ENCODE results near the gene CAST. TPM values are rescaled to one million over a fixed set of nuclear protein-coding genes. Genes with fewer than 3 reads are reported as not detected.

The CAST gene
- total and polyA plus RNA-seq, 2 donors (not counting 3 experiments of a cell fraction or from before 2014, with no cell fraction given): 33.7 to 194 TPM

DNA sequence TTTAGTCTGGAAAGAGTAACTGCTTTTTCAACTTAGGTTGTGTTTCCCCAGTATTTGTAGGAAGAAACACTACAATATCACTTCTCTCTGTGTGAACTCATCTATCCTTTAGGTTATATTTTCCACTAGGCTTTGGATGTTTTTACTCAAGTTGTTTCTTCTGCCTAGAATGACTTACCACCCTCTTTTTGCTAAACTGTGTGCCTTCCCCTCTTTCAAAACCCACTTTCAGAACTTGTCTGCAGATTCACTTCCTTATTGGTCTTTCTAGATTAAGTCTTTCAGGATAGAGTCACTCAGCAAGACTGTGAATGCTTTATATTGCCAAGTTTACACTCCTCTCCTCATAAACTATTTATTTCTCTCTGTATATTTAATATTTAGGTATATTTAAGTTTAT, 14.2 kb upstream of the CAST start:
- dilution Hi-C loops (cut with MboI; ENCODE audit: extremely low pct_ligation_motif_present, low sequenced_read_pairs): no loop called here
- H4K20me1 ChIP-seq (replicated peaks; ENCODE audit: control insufficient read depth, extremely low read depth, insufficient read depth, low read length): no peaks in the 10 kb centered on the region
- TF ChIP-seq EZH2 (IDR thresholded peaks at IDR 0.05; ENCODE audit: borderline replicate concordance, low read depth, low read length, severe bottlenecking) (no peak), FOS (IDR thresholded peaks at IDR 0.05; ENCODE audit: borderline replicate concordance, insufficient read depth, low read length) (no peak)
- H3K9ac ChIP-seq (replicated peaks; ENCODE audit: extremely low read depth, insufficient read depth, low read length): no peak overlapping the region
- BruUV-seq (replicated peaks): no TSS peak
- no peaks in the 10 kb centered on the region for H3K9me3 ChIP-seq (replicated peaks; ENCODE audit: control insufficient read depth, insufficient read depth, low read length)
- CTCF ChIA-PET: interaction anchor here (0.7 to 2.0 kb wide), 3 partner anchors 15 to 34 kb away, joined by 3 to 6 read pairs (median 5); partner anchors contain the start of gene CAST
- no peak overlapping the region for H2AFZ ChIP-seq (ENCODE audit: low read depth, low read length)
- no peak overlapping the region for H3K27ac ChIP-seq (ENCODE audit: insufficient read depth, low read depth, low read length)
- H3K4me1 ChIP-seq (ENCODE audit: control insufficient read depth, extremely low read depth, insufficient read depth, low read length): no peaks in the 10 kb centered on the region
- no peaks in the 10 kb centered on the region for H3K79me2 ChIP-seq (ENCODE audit: control insufficient read depth, insufficient read depth, low read length)
- H3K4me2 ChIP-seq (ENCODE audit: insufficient read depth, low read length): no peak overlapping the region
- no peaks in the 10 kb centered on the region for H3K27me3 ChIP-seq (ENCODE audit: control insufficient read depth in 2 of 2, insufficient read depth in 2 of 2, low read length in 2 of 2)
- POLR2A ChIA-PET: no interaction called here
- no peak for FAIRE-seq
- intact Hi-C loops (cut with micrococcal nuclease): no loop called here
- no peak for DNase-seq (ENCODE audit: low read depth, low spot score)
- H3K4me3 ChIP-seq (replicated peaks in 1 of 3; ENCODE audit: insufficient read depth in 1 of 3, low read depth in 1 of 3, low read length in 3 of 3): no peak overlapping the region
- H3K9me1 ChIP-seq (replicated peaks; ENCODE audit: control insufficient read depth, extremely low read depth, insufficient read depth, low read length): no peaks in the 10 kb centered on the region
- H3K36me3 ChIP-seq (ENCODE audit: control insufficient read depth in 2 of 2, extremely low read depth in 1 of 2, insufficient read depth in 2 of 2, low read length in 2 of 2): no peaks in the 10 kb centered on the region

- ChIA-PET POLR2A (no interaction called here), CTCF (interaction anchor here (0.7 to 2.0 kb wide), 2 partner anchors 14 to 34 kb away, joined by 3 to 6 read pairs; partner anchors contain the start of gene CAST)
- H3K9ac ChIP-seq (replicated peaks; ENCODE audit: extremely low read depth, insufficient read depth, low read length): no peak overlapping the region
- no TSS peak for BruUV-seq (replicated peaks)
- intact Hi-C loops (cut with micrococcal nuclease): no loop called here
- no peaks in the 10 kb centered on the region for H3K36me3 ChIP-seq (ENCODE audit: control insufficient read depth in 2 of 2, extremely low read depth in 1 of 2, insufficient read depth in 2 of 2, low read length in 2 of 2)
- H3K27me3 ChIP-seq (ENCODE audit: control insufficient read depth in 2 of 2, insufficient read depth in 2 of 2, low read length in 2 of 2): no peaks in the 10 kb centered on the region
- H3K4me2 ChIP-seq (ENCODE audit: insufficient read depth, low read length): no peak overlapping the region
- no peak overlapping the region for H3K4me3 ChIP-seq (replicated peaks in 1 of 3; ENCODE audit: insufficient read depth in 1 of 3, low read depth in 1 of 3, low read length in 3 of 3)
- dilution Hi-C loops (cut with MboI; ENCODE audit: extremely low pct_ligation_motif_present, low sequenced_read_pairs): no loop called here
- H3K9me1 ChIP-seq (replicated peaks; ENCODE audit: control insufficient read depth, extremely low read depth, insufficient read depth, low read length): no peaks in the 10 kb centered on the region
- no peaks in the 10 kb centered on the region for H3K4me1 ChIP-seq (ENCODE audit: control insufficient read depth, extremely low read depth, insufficient read depth, low read length)
- H2AFZ ChIP-seq (ENCODE audit: low read depth, low read length): no peak overlapping the region
- FAIRE-seq: no peak
- TF ChIP-seq EZH2 (IDR thresholded peaks at IDR 0.05; ENCODE audit: borderline replicate concordance, low read depth, low read length, severe bottlenecking) (no peak), MYC (IDR thresholded peaks at IDR 0.05; ENCODE audit: low read depth, low read length) (no peak), GATA2 (IDR thresholded peaks at IDR 0.05; ENCODE audit: insufficient read depth, insufficient read length, low read depth, low read length) (no peak), JUN (IDR thresholded peaks at IDR 0.05; ENCODE audit: borderline replicate concordance, insufficient read depth, insufficient read length, low read depth) (no peak), MAX (IDR thresholded peaks at IDR 0.05; ENCODE audit: insufficient read depth, insufficient read length) (no peak)
- TF ChIP-seq, protein P1, sequence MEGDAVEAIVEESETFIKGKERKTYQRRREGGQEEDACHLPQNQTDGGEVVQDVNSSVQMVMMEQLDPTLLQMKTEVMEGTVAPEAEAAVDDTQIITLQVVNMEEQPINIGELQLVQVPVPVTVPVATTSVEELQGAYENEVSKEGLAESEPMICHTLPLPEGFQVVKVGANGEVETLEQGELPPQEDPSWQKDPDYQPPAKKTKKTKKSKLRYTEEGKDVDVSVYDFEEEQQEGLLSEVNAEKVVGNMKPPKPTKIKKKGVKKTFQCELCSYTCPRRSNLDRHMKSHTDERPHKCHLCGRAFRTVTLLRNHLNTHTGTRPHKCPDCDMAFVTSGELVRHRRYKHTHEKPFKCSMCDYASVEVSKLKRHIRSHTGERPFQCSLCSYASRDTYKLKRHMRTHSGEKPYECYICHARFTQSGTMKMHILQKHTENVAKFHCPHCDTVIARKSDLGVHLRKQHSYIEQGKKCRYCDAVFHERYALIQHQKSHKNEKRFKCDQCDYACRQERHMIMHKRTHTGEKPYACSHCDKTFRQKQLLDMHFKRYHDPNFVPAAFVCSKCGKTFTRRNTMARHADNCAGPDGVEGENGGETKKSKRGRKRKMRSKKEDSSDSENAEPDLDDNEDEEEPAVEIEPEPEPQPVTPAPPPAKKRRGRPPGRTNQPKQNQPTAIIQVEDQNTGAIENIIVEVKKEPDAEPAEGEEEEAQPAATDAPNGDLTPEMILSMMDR (IDR thresholded peaks at IDR 0.05; ENCODE audit: extremely low read depth in 1 of 2, insufficient read depth in 1 of 2, low read depth in 1 of 2, low read length in 2 of 2): no peak
- no peaks in the 10 kb centered on the region for H3K79me2 ChIP-seq (ENCODE audit: control insufficient read depth, insufficient read depth, low read length)
- H3K27ac ChIP-seq (ENCODE audit: insufficient read depth, low read depth, low read length): no peak overlapping the region
- DNase-seq (ENCODE audit: low read depth, low spot score): no peak
- no peaks in the 10 kb centered on the region for H3K9me3 ChIP-seq (replicated peaks; ENCODE audit: control insufficient read depth, insufficient read depth, low read length)
- H4K20me1 ChIP-seq (replicated peaks; ENCODE audit: control insufficient read depth, extremely low read depth, insufficient read depth, low read length): no peaks in the 10 kb centered on the region
Measured at GRCh38 chr5:96648593-96648992, 13.6 kb upstream of the CAST start.

All from endothelial cell of umbilical vein (primary cell).